GM21528 (cell line): Measurements from ENCODE around the gene GFRAL.
"Not testable (repeated sequence)": the region's sequence is repeated elsewhere in the genome, so short reads cannot be mapped to it uniquely, and the experiment has no call there.

Source experiments
- ATAC-seq: cut with Tn5 transposase; IDR thresholded peaks from one replicate; pipeline ENCODE4 v1.9.1; 2021; ENCODE audit warnings: mild to moderate bottlenecking, moderate library complexity; ENCODE audit not compliant: unreplicated experiment, low FRiP score

Gene GFRAL

DNA sequence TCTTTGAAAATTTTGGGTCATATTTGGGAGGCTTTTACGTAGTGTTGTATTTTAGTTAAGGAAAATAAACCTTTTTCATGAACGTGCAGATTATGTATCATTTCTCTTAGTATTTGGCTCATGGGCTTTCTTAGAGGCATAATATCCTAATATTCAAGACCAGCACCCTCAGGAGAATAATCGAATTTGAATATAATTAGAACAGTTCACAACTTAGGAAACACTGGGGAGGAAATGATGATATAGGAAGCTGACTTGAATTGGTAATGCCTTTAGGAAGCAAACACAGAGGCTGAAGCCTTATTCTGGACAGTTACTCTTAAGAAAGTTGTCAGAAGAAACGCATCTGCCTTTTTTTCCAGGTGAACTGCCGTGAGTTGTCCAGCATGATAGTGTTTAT, at the start of gene GFRAL:
Gene GFRAL, plus strand, starts transcription at position 301 of the 400 bp plus-strand sequence. Its CDS starts 86 bp downstream, at position 387.
- no peak for ATAC-seq

DNA sequence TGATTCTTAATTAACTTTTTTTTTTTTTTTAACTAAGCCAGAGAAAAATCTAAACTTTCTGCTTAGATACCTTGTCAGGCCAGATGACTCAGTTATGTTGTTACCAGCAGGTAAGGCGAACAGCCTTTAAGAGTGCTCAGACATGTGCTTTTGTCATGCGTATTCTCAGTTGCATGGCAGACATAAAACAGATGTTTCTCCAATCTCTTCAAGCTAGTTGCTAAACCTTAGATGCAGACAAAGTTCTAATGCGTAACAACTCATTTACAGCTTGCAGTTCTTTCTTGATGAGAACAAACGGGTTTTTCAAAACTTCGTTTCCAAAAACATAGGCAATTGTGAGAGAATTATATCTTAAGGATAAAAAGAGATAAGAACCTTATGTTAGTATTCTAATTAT, 49.6 kb upstream of the GFRAL start:
- no peak for ATAC-seq

- ATAC-seq: no peak
These were observed 46.1 kb upstream of the GFRAL start for GRCh38 chr6:55281215-55281614.

- ATAC-seq: no peak
These were observed 45.2 kb upstream of the GFRAL start for GRCh38 chr6:55282115-55282514.

- ATAC-seq: no peak
These were observed 40.4 kb upstream of the GFRAL start for GRCh38 chr6:55286824-55287223.

GRCh38 chr6:55290736-55291135, 36.5 kb upstream of the GFRAL start:
- ATAC-seq: no peak

- ATAC-seq: no peak
These were observed 34.2 kb upstream of the GFRAL start for GRCh38 chr6:55293116-55293515.

GRCh38 chr6:55297214-55297613, 30.1 kb upstream of the GFRAL start:
- not testable (repeated sequence) for ATAC-seq

GRCh38 chr6:55299286-55299985, 27.8 kb upstream of the GFRAL start:
- no peak for ATAC-seq

DNA sequence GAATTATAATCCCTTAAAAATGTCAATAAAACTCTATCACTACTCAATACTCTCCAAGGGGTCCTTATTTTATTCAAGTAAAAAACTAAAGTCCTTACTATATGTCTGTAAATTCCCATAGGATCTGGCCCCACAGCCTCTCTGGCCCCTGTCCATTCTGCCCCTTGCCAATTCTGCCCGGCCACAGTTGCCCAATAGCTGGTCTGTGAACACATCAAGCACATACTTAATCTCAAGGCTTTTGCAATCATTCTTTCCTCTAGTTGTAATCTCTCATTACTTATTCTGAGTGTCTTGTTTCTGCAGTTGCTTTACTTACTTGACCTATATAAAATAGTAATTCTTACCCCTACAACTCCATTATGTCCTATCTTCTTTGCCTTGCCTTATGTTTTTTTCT, 22.5 kb upstream of the GFRAL start:
- no peak for ATAC-seq

GRCh38 chr6:55319961-55320695, 7.1 kb upstream of the GFRAL start:
- ATAC-seq: no peak

GRCh38 chr6:55320696-55321086, 6.6 kb upstream of the GFRAL start:
- no peak for ATAC-seq

GRCh38 chr6:55377150-55377549, 49.9 kb downstream of the GFRAL start:
- no peak for ATAC-seq

DNA sequence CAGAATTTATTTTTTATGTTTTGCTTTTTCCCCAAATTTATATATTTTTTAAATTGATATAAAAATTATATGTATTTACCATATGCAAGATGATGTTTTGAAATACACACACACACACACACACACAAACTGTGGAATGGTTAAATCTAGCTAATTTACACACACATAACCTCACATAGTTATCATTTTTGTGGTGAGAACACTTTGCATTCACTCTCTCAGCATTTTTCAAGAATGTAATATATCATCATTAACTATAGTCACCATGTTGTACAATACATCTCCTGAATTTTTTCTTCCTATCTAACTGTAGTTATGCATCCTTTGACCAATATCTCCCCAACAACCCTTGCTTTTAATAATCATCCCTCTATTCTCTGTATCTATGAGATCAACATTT, 52.2 kb downstream of the GFRAL start:
- no peak for ATAC-seq

DNA sequence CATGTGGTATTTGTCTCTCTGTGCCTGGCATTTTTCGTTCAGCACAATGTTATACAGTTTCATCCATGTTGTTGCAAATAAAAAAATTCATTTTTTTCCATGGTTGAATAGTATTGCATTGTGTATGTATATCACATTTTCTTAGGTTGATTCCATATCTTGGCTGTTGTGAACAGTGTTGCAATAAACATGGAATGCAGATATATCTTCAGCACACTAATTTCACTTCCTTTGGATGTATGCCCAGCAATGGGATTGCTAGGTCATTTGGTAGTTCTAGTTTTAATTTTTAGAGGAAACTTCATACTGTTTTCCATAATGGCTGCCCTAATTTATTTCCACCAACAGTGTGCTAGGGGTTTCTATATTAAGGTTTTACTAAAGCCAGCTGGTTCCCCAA, 52.6 kb downstream of the GFRAL start:
- no peak for ATAC-seq

DNA sequence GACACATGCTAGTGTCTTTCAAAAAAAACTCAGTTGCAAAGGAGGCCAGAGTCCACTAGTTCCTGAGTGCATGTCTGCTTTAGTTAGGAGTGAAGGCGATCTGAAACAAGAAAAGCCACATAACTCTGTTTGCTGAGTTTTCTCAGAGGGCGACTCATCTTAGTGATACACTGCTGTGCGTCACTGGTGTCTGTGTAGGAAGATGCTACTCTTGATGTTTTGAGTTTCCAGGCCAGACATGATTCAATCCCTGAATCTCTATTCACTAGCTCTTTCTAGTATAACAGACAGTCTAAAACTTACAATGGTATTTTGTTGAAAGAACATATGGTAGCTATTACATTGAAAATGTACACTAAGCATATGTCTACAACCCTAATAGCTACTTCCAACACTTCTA, 60.9 kb downstream of the GFRAL start:
- ATAC-seq: no peak

DNA sequence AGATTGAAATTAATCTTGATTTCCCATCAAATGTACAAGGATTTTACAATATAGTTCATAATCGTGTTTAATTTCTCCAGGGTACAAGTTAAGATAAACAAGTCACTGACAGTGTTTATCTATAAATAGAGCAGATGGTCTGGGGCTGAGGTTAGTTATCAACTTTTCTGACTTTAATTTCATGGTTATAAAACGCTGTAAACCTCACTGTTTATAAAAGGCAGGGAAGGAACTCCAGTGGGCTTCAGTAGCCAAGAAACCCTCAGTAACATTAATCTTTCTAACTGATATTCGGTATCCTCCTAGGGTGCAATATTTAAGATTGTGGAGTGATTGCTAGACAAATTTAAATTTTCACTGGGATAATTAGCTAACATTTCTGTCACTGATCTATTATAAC, 68.6 kb downstream of the GFRAL start:
- no peak for ATAC-seq

- ATAC-seq: no peak
These were observed 70.7 kb downstream of the GFRAL start for GRCh38 chr6:55397986-55398385.

GRCh38 chr6:55399351-55399750, 72.1 kb downstream of the GFRAL start:
- ATAC-seq: no peak

DNA sequence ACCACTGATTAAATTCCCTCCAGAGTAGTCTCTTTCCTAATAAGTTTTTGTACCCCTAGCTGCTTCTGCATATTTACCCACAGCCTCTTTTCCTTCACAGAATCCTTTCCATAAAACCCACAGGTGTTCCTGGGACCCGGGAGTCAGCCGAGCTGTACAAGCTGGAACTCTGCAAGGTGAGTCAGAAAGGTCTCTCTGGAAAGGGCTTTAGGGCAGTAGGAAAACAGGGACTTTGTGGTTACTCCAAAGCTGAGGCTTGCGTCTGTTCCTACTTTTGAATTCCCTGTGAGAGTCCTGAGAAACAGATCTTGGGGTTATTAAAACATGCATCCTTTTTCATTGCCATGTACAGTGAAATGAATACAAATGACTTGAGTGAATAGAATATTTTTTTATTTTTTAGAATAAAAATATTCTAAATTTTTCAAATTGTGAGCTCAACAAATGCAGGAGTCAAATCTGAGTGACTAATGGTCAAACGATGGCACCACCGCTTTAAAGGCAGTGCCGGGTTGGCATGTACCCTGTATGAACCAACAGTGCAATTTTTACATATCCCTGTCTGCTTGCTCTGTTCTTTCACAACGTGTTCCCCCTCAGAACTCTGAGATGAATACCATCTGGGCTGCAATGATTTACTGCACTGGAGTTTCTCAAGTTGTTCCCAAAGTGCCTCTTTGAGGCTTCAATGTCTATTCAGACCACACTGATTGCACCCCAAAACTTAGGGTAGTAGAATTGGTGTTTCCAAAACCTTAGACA, 78.4 kb downstream of the GFRAL start:
- ATAC-seq: no peak

DNA sequence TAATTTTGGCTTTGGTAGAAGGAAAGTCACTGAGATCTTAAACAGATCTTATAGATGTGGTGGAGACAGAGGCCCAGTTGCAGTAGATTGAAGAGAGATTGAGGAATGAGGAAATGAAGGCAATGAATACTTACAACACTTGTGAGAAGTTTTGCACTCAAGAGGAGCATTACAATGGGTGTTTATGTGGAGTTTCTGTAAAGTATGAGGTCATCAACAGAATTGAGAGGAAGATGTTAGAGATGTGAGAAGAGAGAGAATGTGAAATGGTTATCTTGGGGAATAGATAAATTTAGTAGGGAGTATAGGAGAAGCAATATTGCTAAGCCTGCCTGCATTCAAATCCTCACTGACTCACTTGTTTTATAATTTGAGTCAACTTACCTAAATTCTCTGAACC, 83.4 kb downstream of the GFRAL start:
- ATAC-seq: no peak
